Smooth muscle cell (in vitro differentiated cells): ENCODE measurements around the gene PLCG2. TPM values are rescaled to one million over a fixed set of nuclear protein-coding genes. Genes with fewer than 3 reads are reported as not detected.

Source experiments
- DNase-seq: peaks from one replicate; lab custom pipeline; 2025; ENCODE audit not compliant: unreplicated experiment; lab: John Stamatoyannopoulos, UW
- H2AFZ ChIP-seq: fragments of 200-600 bp; sonication (generic); 2 replicates; pipeline ENCODE4 v1.6.0; 2016; ENCODE audit warnings: antibody characterized with exemption, low read depth, mild to moderate bottlenecking
- H3F3A ChIP-seq: fragments of 200-600 bp; sonication (generic); 2 replicates; pipeline ENCODE4 v1.6.0; 2017; ENCODE audit warnings: antibody characterized with exemption, low read depth
- H3K27ac ChIP-seq: fragments of 200-600 bp; sonication (generic); 2 replicates; pipeline ENCODE4 v1.5.1; 2016; ENCODE audit warnings: low read depth, mild to moderate bottlenecking
- H3K27me3 ChIP-seq: fragments of 200-600 bp; sonication (generic); 2 replicates; pipeline ENCODE4 v1.6.1; 2016; ENCODE audit warnings: low read depth, mild to moderate bottlenecking
- H3K36me3 ChIP-seq: fragments of 200-600 bp; sonication (generic); 2 replicates; pipeline ENCODE4 v1.5.1; 2016; ENCODE audit warnings: low read depth
- H3K4me1 ChIP-seq: fragments of 200-600 bp; sonication (generic); 2 replicates; pipeline ENCODE4 v1.5.1; 2016; ENCODE audit warnings: low read depth
- H3K4me2 ChIP-seq: fragments of 200-600 bp; sonication (generic); 2 replicates; pipeline ENCODE4 v1.6.0; 2016; ENCODE audit warnings: mild to moderate bottlenecking
- H3K4me3 ChIP-seq: fragments of 200-600 bp; sonication (generic); 2 replicates; pipeline ENCODE4 v1.5.1; 2016; ENCODE audit warnings: mild to moderate bottlenecking
- H3K79me2 ChIP-seq: fragments of 200-600 bp; sonication (generic); 2 replicates; pipeline ENCODE4 v1.6.0; 2016; ENCODE audit warnings: low read depth, mild to moderate bottlenecking
- H3K9ac ChIP-seq: fragments of 200-600 bp; sonication (generic); 2 replicates; pipeline ENCODE4 v1.6.0; 2016; ENCODE audit warnings: low read depth
- H3K9me3 ChIP-seq: fragments of 200-600 bp; sonication (generic); replicated peaks from 2 replicates; pipeline ENCODE4 v1.5.1; 2016; ENCODE audit warnings: low read depth
- H4K20me1 ChIP-seq: fragments of 200-600 bp; sonication (generic); 2 replicates; pipeline ENCODE4 v1.6.0; 2016; ENCODE audit warnings: low read depth
- CTCF ChIP-seq: fragments of 200-600 bp; sonication (generic); IDR thresholded peaks from 2 replicates; pipeline ENCODE4 v1.5.1; 2017; ENCODE audit warnings: borderline replicate concordance, mild to moderate bottlenecking, antibody characterized with exemption; ENCODE audit not compliant: insufficient read depth, poor library complexity, severe bottlenecking
- WGBS: methylation state at CpG from one replicate; pipeline ENCODE4 v1.1.7; 2016; ENCODE audit warnings: low lambda C conversion rate; 5-methylcytosine and 5-hydroxymethylcytosine counted together
- polyA plus RNA-seq: library from polyadenylated mRNA; unstranded; fragments of >200 nt; fragmentation: Nextera tagmentation; extraction: Ambion mirVana; gene quantifications from 2 replicates; pipeline ENCODE4 v1.2.1, GENCODE V29; 2016
- total RNA-seq: library from RNA; depleted of rRNA; stranded (reverse); fragments of >200 nt; gene quantifications from 2 replicates; pipeline ENCODE4 v1.2.3, GENCODE V29; 2014

PLCG2 gene
- total and polyA plus RNA-seq, 2 experiments from 2014 or later: 1.7 TPM; not detected in 1

GRCh38 chr16:81780350-81780749, 1.3 kb downstream of the PLCG2 start:
- H2AFZ ChIP-seq: no peak overlapping the region
- H3K9ac ChIP-seq: no peak overlapping the region
- H3K4me1 ChIP-seq: no peaks in the 10 kb centered on the region
- H3K4me2 ChIP-seq: no peak overlapping the region
- H3K27me3 ChIP-seq: peaks cover 84% of the 10 kb centered on the region
- H4K20me1 ChIP-seq: no peaks in the 10 kb centered on the region
- no peaks in the 10 kb centered on the region for H3K9me3 ChIP-seq
- no peaks in the 10 kb centered on the region for H3K36me3 ChIP-seq
- TF ChIP-seq CTCF: no peak
- DNase-seq: no peak
- no peaks in the 10 kb centered on the region for H3K79me2 ChIP-seq
- 84% methylated on average over 8 of the region's 8 CpGs for WGBS
- H3F3A ChIP-seq: no peaks in the 10 kb centered on the region
- no peak overlapping the region for H3K4me3 ChIP-seq
- H3K27ac ChIP-seq: no peak overlapping the region

- Histone ChIP-seq H3K27me3 (peaks cover 79% of the 10 kb centered on the region), H3K36me3 (no peaks in the 10 kb centered on the region), H3K9me3 (no peaks in the 10 kb centered on the region), H2AFZ (no peak overlapping the region), H3K27ac (no peak overlapping the region), H3K4me2 (no peak overlapping the region), H4K20me1 (no peaks in the 10 kb centered on the region), H3K79me2 (no peaks in the 10 kb centered on the region), H3F3A (no peaks in the 10 kb centered on the region), H3K9ac (no peak overlapping the region), H3K4me3 (no peak overlapping the region), H3K4me1 (no peaks in the 10 kb centered on the region)
- TF ChIP-seq CTCF: no peak
- WGBS: 89% methylated on average over 3 of the region's 3 CpGs
- DNase-seq: no peak
These were observed 3.1 kb downstream of the PLCG2 start for GRCh38 chr16:81782236-81782635.

- no peaks in the 10 kb centered on the region for H3K36me3 ChIP-seq
- H3K9ac ChIP-seq: no peak overlapping the region
- no peak for TF ChIP-seq CTCF
- H3K9me3 ChIP-seq: no peaks in the 10 kb centered on the region
- no peaks in the 10 kb centered on the region for H3K79me2 ChIP-seq
- 74% methylated on average over 3 of the region's 3 CpGs for WGBS
- no peak overlapping the region for H3K4me2 ChIP-seq
- H3K4me1 ChIP-seq: no peaks in the 10 kb centered on the region
- no peaks in the 10 kb centered on the region for H4K20me1 ChIP-seq
- H3K4me3 ChIP-seq: no peak overlapping the region
- no peak overlapping the region for H3K27ac ChIP-seq
- H3F3A ChIP-seq: no peaks in the 10 kb centered on the region
- no peak overlapping the region for H2AFZ ChIP-seq
- no peak for DNase-seq
- peaks cover 67% of the 10 kb centered on the region for H3K27me3 ChIP-seq
These were observed 5.1 kb downstream of the PLCG2 start for GRCh38 chr16:81784072-81784795.

- Histone ChIP-seq H3K36me3 (no peaks in the 10 kb centered on the region), H4K20me1 (no peaks in the 10 kb centered on the region), H3K4me1 (no peaks in the 10 kb centered on the region), H3K9me3 (no peaks in the 10 kb centered on the region), H3F3A (no peaks in the 10 kb centered on the region), H3K4me3 (no peak overlapping the region), H3K79me2 (no peaks in the 10 kb centered on the region), H3K27ac (no peak overlapping the region), H3K4me2 (no peak overlapping the region), H3K9ac (no peak overlapping the region), H2AFZ (no peak overlapping the region), H3K27me3 (peaks cover 65% of the 10 kb centered on the region)
- no peak for DNase-seq
- 86% methylated on average over 7 of the region's 7 CpGs for WGBS
- no peak for TF ChIP-seq CTCF
These were observed 6.2 kb downstream of the PLCG2 start for GRCh38 chr16:81785138-81785924.
